A673 (cell line): ENCODE measurements around the gene CIAPIN1. TPM values are rescaled to one million over a fixed set of nuclear protein-coding genes. Genes with fewer than 3 reads are reported as not detected.

Experiments
- Bru-seq: library from RNA; stranded (reverse); fragments of 400-500 nt; gene quantifications from one replicate; lab custom pipeline; 2021; lab: Mats Ljungman, UMichigan
- BruChase-seq, 2 experiments: library from RNA; stranded (reverse); fragments of 400-500 nt; gene quantifications; one replicate each; lab custom pipeline; 2021; lab: Mats Ljungman, UMichigan
- BruUV-seq: library from RNA; stranded (reverse); fragments of 400-500 nt; replicated peaks from 2 replicates; lab custom pipeline; 2021; lab: Mats Ljungman, UMichigan
- CTCF ChIA-PET: fragments of 300-600 bp; sonication (Branson Sonifier 250); formaldehyde crosslinking; loops from one replicate; lab custom pipeline; 2022; ENCODE audit warnings: antibody characterized with exemption; lab: Charles Lee
- POLR2A ChIA-PET: fragments of 300-600 bp; sonication (Branson Sonifier 250); formaldehyde crosslinking; loops from one replicate; lab custom pipeline; 2022; ENCODE audit warnings: antibody characterized with exemption; ENCODE audit not compliant: low non-redundant PET; lab: Charles Lee
- DNase-seq: peaks from one replicate; pipeline ENCODE4 v3.0.0-alpha.2; 2015; ENCODE audit warnings: low spot score
- H3K27ac ChIP-seq: fragments of 200-600 bp; sonication (generic); 2 replicates; pipeline ENCODE4 v1.5.1; 2016; ENCODE audit warnings: mixed run types, low read depth, mild to moderate bottlenecking, mixed read lengths, antibody characterized with exemption, low read length; ENCODE audit not compliant: poor library complexity, severe bottlenecking
- H3K27me3 ChIP-seq: fragments of 200-600 bp; sonication (generic); replicated peaks from 2 replicates; pipeline ENCODE4 v1.6.1; 2017; ENCODE audit warnings: mixed run types, low read depth, mild to moderate bottlenecking, mixed read lengths, antibody characterized with exemption, low read length; ENCODE audit not compliant: insufficient read depth, poor library complexity
- H3K36me3 ChIP-seq: fragments of 200-600 bp; sonication (generic); 2 replicates; pipeline ENCODE4 v1.6.1; 2016; ENCODE audit warnings: mixed run types, mild to moderate bottlenecking, mixed read lengths, antibody characterized with exemption, low read length; ENCODE audit not compliant: insufficient read depth, poor library complexity, severe bottlenecking
- H3K4me1 ChIP-seq: fragments of 200-600 bp; sonication (generic); 2 replicates; pipeline ENCODE4 v1.6.1; 2017; ENCODE audit warnings: mixed run types, mild to moderate bottlenecking, mixed read lengths, antibody characterized with exemption, low read length; ENCODE audit not compliant: insufficient read depth, poor library complexity, severe bottlenecking
- H3K4me3 ChIP-seq: fragments of 200-600 bp; sonication (generic); 2 replicates; pipeline ENCODE4 v1.5.1; 2016; ENCODE audit warnings: low read depth, mixed run types, mild to moderate bottlenecking, mixed read lengths, low read length; ENCODE audit not compliant: poor library complexity, severe bottlenecking
- H3K9me3 ChIP-seq: fragments of 200-600 bp; sonication (generic); 2 replicates; pipeline ENCODE4 v1.6.1; 2016; ENCODE audit warnings: mixed run types, low read depth, mild to moderate bottlenecking, mixed read lengths, antibody characterized with exemption, low read length; ENCODE audit not compliant: poor library complexity, severe bottlenecking
- CTCF ChIP-seq: fragments of 300-800, 200-600 bp; sonication (generic); conservative IDR thresholded peaks from 2 replicates; pipeline ENCODE4 v1.5.1; 2017; ENCODE audit warnings: low read depth, mild to moderate bottlenecking, antibody characterized with exemption, low read length, moderate library complexity, mixed read lengths
- EZH2 ChIP-seq: fragments of 200-600 bp; sonication (generic); IDR thresholded peaks from 2 replicates; pipeline ENCODE4 v1.6.1; 2017; ENCODE audit warnings: borderline replicate concordance, low read depth, mild to moderate bottlenecking, mixed read lengths, antibody characterized with exemption, low read length; ENCODE audit not compliant: poor library complexity, severe bottlenecking
- intact Hi-C: fragments of 100-400 bp; cut with micrococcal nuclease; formaldehyde crosslinking; loops from one replicate; pipeline ENCODE4 v1.10.0; 2022; ENCODE audit not compliant: unreplicated experiment
- long read RNA-seq: library from polyadenylated mRNA; stranded (forward); transcript quantifications from one replicate; pipeline ENCODE4 v2.0.0, GENCODE V29; 2022
- total RNA-seq: library from RNA; stranded (reverse); gene quantifications from 2 replicates; pipeline ENCODE4 v1.2.3, GENCODE V29; 2021

Gene CIAPIN1
- 95.1 and 96.9 TPM in 2 replicates for total RNA-seq
- percentile 81 among the genes with signal in this experiment for Bru-seq, nascent RNA
- BruChase-seq, experiment 1, labeled RNA remaining after a 2-hour chase = percentile 78 among the genes with signal in this experiment
- percentile 87 among the genes with signal in this experiment for BruChase-seq, experiment 2, labeled RNA remaining after a 6-hour chase
- long read RNA-seq, transcript CIAPIN1-209 (9 exons, 2,016 nt) = minor isoform, 57 of 398 reads
- long read RNA-seq, transcript CIAPIN1-201 (9 exons, 2,182 nt) = major isoform, 283 of 398 reads
- long read RNA-seq, transcript CIAPIN1-213 (8 exons, 1,559 nt) = minor isoform, 8 of 398 reads
- long read RNA-seq, partial matches to known transcripts = 12 of 398 reads
- long read RNA-seq, other reads (novel, unspliced or antisense) = 38 of 398 reads

GRCh38 chr16:57447186-57447962 is at the start of gene CIAPIN1, which contains the start of gene COQ9:
CIAPIN1 (minus strand) TSS chr16:57447385; CDS start chr16:57440928, 6,457 bp downstream.
COQ9 (plus strand) TSS chr16:57447479; CDS start chr16:57447506, 27 bp downstream.
- Histone ChIP-seq H3K4me3 (peak within 1 kb of the TSS; percentile 94), H3K27ac (peak within 1 kb of the TSS; percentile 97), H3K27me3 (no peaks in the 10 kb centered on the region), H3K4me1 (no peaks in the 10 kb centered on the region), H3K9me3 (no peaks in the 10 kb centered on the region), H3K36me3 (peaks cover 16% of the 10 kb centered on the region)
- DNase-seq = peak; percentile 97
- TF ChIP-seq EZH2 (no peak), CTCF (no peak)
- CTCF ChIA-PET = interaction anchor here (0.7 to 1.7 kb wide), 3 partner anchors 12 to 72 kb away, joined by 3 to 7 read pairs (median 6); partner anchors contain the start of gene POLR2C
- POLR2A ChIA-PET = interaction anchor here (0.5 to 0.9 kb wide), 2 partner anchors 58 to 517 kb away, joined by 4 to 15 read pairs; no protein-coding TSS in a partner anchor
- BruUV-seq = TSS peak; percentile 57
- intact Hi-C loops = no loop called here

GRCh38 chr16:57493767-57494166 is 46.6 kb upstream of the CIAPIN1 start:
- peak overlapping the region; percentile 28 for H3K27ac ChIP-seq
- ChIA-PET CTCF (no interaction called here), POLR2A (no interaction called here)
- no TSS peak for BruUV-seq
- intact Hi-C loops = no loop called here
- H3K4me3 ChIP-seq = no peak overlapping the region
- no peak for DNase-seq
- peaks cover 5% of the 10 kb centered on the region for H3K4me1 ChIP-seq
- H3K27me3 ChIP-seq = no peaks in the 10 kb centered on the region
- H3K36me3 ChIP-seq = no peaks in the 10 kb centered on the region
- TF ChIP-seq CTCF (no peak), EZH2 (no peak)
- H3K9me3 ChIP-seq = no peaks in the 10 kb centered on the region

- POLR2A ChIA-PET = no interaction called here
- H3K27ac ChIP-seq = no peak overlapping the region
Measured at GRCh38 chr16:57489229-57489628, 42.0 kb upstream of the CIAPIN1 start.

More at GRCh38 chr16:57489229-57489628, 42.0 kb upstream of the CIAPIN1 start:
- H3K4me1 ChIP-seq = peaks cover 5% of the 10 kb centered on the region
- no peak for TF ChIP-seq EZH2
- DNase-seq = no peak
- CTCF ChIA-PET = no interaction called here
- no peak overlapping the region for H3K4me3 ChIP-seq
- intact Hi-C loops = no loop called here
- H3K27me3 ChIP-seq = no peaks in the 10 kb centered on the region
- no TSS peak for BruUV-seq
- H3K9me3 ChIP-seq = no peaks in the 10 kb centered on the region
- H3K36me3 ChIP-seq = no peaks in the 10 kb centered on the region
